ENCODE measurements around the gene CMSS1.
"Not testable (repeated sequence)": the region's sequence is repeated elsewhere in the genome, so short reads cannot be mapped to it uniquely, and the experiment has no call there.

Gene CMSS1

DNA sequence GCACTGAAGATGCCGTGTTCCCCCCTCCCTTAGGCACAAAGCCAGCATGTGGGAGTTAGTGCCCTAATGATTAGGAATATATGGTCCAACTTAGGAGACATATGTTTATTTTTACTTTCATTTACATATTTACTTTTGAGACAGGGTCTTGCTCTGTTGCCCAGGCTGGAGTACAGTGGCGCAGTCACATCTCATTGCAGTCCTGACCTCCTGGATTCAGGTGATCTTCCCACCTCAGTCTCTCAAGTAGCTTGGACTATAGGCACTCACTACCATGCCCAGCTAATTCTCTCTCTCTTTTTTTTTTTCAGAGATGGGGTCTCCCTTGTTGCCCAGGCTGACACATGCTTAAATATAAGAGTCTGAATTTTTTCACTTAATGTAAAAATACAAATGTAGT, 391.5 kb downstream of the CMSS1 start:
- DNase-seq, result no peak

DNA sequence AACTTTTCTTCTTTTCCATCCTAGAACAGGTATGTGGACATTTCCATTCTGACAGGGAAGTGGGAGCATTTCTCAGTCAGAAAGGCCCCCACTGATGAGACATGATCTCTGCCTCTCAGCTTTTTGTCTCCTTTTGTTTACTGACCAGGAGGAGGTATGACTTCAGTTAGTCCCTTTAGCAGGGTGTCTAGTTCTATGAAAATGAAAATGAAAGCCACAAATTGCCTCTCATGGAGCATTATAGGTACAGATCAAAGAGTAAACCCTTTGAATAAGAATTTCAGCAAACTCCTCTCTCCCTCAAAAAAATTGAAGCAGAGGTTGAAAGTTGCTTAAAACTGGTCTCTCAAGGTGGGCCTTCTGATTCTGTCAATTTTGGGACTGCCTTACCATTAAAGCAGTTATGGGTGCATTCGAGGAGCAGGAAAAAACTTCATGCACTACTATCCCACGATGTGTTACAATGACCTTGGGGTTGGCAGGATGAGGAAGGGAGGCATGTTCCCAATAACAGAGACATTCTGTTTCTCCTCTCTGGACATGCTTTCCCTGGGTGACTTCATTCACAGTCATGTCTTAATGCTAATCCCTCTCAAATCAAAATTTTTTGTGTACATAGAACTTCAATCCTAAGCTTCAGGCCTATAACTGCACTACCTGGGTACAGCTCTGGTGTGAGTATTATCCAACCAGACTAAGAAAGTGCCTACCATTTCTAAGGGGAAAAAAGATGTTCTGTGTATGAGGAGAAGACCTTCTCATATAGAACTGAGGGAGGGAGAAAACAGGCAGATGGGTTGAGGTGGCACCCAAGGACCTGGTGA, 392.5 kb downstream of the CMSS1 start:
- no peak for DNase-seq

DNA sequence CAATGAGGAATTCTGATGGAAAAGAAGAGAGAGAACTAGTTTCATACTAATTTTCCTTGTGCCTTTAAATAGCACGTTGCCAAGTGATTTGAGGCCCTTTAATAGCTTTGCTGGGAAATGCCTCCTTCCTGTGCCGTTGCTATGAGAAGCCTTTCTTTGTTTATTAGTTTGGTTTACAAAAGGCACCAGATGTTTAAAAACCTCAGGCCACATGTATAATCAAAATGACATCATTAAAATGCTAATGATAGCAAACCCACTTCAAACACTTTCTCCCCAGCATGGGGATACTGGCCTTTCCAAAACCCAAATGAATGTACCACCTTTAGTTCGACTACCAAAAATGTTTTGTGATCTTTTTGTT, 393.1 kb downstream of the CMSS1 start:
- DNase-seq, result no peak

DNA sequence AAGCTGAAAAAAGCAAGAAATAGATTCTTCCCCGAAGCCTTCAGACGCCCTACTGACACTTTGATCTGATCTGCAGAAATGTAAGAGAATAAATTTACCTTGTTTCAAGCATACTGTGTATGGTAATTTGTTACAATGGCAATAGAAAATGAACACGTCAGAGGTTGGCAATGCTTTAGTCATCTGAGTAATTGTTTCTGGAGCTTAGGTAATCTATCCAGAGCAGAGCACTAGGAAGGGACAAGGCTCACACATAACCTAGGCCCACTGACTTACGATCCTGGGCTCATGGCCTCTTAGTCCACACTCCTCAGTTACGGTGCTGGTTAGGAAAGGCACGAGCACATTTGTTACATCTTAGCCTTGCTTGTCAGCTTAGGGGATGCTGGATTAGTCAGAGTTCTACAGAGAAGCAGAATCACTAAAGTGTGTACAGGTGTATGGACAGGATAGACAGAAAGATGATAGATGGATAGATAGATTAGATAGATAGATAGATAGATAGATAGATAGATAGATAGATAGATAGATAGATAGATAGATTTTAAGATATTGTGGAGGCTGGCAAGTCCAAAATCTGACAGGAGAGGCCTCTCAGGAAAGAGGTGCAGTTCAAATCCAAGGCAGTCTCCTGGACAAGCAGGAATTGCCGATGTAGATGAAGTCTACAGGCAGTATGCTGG, 396.4 kb downstream of the CMSS1 start:
- no peak for DNase-seq

DNA sequence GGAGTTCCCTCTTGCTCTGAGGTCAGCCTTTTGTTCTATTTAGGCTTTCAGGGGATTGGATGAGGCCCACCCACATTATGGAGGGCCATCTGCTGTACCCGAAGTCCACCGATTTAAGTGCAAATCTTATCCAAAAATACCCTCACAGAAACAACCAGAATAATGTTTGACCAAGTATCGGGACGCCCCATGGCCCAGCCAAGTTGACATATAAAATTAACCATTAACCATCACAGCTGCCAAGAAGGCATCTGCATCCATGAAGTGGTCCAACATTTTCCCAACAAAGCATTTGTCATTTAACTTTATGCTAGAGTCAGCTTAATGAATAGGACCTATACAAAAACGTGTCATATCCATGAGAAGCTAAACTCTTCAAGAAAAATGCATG, 396.9 kb downstream of the CMSS1 start:
- DNase-seq, result no peak

DNA sequence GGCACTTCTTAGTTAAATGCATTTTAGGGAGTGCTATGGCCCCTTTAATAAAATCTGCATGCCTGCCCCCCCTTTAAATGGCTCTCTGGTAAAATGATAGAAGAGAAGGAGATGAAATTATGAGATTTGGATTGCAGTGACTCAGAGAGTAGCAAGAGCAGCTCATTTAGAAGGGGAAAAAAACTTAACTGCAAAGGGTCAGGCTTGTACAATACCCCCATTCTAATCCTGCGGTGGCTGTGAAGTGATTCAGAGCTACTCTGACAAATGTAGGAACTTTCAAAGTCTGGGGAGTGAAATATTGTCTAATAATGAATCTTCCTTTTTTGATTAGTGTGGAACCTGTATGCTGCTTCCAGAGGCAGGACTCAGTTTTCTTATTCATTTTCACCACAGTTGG, 399.1 kb downstream of the CMSS1 start:
- DNase-seq, result no peak

DNA sequence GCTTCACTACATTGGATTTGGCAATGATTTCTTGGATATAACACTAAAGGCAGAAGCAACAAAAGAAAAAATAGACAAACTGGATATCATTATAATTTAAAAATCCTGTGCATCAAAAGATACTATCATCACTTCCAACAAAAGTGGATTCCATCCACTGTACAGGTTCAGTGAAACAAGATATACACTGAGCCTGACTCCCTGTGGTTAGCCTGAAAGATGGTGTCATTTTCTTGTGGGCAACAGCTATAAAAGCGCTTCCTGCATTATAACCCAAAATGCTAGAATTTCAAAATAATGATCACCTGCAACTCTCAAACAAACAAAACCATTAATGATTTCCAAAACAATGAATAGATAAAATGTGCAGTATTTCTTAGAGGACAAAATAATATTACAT, 403.5 kb downstream of the CMSS1 start:
- DNase-seq, result no peak

DNA sequence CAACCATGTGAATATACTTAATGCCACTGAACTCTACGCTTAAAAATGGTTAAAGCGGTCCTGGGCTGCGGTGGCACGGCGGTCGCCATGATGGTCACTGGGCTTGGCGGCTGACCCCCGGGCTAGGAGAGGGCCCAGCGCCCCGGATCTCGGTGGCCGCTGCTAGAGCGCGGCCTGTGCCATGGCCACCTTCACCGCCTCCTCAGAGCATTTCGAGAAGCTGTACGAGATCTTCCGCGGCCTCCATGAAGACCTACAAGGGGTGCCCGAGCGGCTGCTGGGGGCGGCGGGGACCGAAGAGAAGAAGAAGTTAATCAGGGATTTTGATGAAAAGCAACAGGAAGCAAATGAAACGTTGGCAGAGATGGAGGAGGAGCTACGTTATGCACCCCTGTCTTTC, 407.5 kb downstream of the CMSS1 start:
- DNase-seq, result no peak

DNA sequence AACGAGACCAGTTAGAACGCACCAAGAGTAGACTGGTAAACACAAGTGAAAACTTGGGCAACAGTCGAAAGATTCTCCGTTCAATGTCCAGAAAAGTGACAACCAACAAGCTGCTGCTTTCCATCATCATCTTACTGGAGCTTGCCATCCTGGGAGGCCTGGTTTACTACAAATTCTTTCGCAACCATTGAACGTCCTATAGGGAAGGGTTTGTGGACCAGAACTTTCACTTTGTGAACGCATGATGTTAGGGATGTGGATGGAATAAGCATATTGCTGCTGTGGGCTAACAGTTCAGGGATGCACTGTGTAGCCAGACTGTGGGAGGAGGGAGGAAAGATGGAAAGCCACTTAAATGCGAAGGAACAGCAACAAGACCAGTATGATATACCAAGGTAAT, 408.2 kb downstream of the CMSS1 start:
- no peak for DNase-seq

DNA sequence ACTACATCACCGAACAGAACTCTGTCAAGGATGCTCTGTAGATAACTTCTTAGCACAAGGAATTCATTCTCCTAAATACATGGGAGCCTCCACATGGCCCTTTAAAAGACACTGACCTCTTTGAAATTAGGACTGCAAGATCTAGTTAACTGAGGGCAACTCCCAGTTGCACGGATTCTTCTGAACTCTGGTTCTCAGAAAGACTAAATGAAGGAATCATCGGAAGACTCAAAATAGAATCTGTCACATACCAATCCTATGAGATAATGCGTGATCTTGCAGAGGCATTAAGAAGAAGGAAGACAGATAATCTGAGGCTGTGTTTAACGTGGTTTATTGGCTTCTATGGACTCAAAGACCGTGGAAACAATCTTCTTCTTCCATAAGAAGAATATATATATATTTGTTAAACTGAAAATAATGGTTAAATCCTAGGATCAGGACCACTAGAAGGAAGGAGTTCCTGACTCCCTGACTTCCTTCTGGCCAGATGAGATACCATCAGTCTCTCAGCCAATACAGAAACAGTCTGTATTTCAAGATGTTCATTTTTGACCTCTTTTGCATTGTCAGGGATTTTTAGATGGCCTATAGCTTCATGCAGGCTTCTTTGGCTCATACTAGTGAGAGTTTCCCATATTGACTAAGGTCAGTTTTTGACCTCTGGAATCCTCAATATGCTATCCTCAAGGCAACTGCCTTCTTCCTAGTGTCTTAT, 409.2 kb downstream of the CMSS1 start:
- no peak for DNase-seq

DNA sequence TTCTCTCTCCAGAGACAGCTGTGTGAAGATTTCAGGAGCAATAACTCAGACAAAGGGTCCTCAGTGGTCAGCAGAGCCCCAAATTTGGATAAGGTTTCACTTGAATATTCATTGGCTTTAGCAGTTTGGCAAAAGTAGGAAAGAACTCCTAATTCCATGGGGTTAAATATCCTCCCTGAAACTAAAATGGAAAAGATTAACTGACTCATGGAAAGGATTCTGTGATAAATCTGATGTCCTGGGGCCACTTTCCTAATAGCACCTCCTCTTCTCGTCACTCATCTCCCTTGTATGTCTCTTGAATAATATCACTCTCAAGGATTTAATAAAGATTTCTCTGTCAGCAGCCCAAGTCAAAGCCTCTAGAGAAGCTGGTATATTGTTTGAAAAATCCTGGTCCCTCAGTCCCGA, 409.9 kb downstream of the CMSS1 start:
- no peak for DNase-seq

DNA sequence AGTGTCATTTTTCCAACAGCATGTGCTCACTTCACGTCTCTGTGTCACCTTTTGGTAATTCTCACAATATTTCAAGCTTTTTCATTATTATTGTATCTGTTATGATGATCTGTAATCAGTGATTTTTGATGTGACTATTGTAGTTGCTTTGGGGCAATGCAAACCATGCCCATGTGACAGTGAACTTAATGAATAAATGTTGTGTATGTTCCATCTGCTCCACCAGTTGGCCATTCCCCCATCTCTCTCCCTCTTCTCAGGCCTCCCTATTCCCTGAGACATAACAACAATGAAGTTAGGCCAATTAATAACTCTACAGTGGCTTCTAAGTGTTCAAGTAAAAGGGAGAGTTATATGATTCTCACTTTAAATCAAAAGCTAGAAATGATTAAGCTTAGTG, 410.6 kb downstream of the CMSS1 start:
- no peak for DNase-seq

DNA sequence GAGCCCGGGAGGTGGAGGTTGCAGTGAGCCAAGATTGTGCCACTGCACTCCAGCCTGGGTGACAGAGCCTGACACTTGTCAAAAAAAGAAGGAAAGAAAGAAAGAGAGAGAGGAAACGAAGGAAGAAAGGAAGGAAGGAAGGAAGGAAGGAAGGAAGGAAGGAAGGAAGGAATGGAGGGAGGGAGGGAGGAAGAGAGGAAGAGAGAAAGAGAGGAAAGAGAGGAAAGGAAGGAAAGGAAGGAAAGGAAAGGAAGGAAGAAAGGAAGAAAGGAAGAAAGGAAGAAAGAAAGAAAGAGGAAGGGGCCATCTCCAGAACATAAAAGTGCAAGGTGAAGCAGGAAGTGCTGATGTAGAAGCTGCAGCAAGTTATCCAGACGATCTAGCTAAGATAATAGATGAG, 411.5 kb downstream of the CMSS1 start:
- DNase-seq, result not testable (repeated sequence)

DNA sequence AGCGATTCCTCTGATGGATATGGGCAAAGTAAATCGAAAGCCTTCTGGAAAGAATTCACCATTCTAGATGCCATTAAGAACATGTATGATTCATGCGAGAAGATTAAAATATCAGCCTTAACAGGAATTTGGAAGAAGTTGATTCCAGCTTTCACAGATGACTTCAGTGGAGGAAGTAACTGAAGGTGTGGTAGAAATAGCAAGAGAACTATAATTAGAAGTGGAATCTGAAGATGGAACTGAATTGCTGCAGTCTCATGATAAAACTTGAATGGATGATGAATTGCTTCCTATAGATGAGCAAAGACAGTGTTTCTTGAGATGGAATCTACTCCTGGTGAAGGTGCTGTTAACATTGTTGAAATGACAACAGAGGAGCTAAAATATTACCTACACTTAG, 413.0 kb downstream of the CMSS1 start:
- no peak for DNase-seq

Data from inflammatory macrophage treated with lipopolysaccharide for 4 hours (primary cell).